Erythroblast (primary cell): ENCODE measurements around the gene THBS1.

Source experiments
- GATA1 ChIP-seq: IDR thresholded peaks from 2 replicates; pipeline ENCODE4 v1.6.1; 2011; ENCODE audit warnings: low read depth, mild to moderate bottlenecking, control low read depth, low read length, moderate library complexity
- POLR2A ChIP-seq: IDR thresholded peaks from 2 replicates; pipeline ENCODE4 v1.6.1; 2011; ENCODE audit warnings: mild to moderate bottlenecking, low read length

- TF ChIP-seq POLR2A: no peak
- TF ChIP-seq GATA1: no peak
These were observed 778 bp upstream of the THBS1 start for GRCh38 chr15:39580117-39580484.
